Skeletal muscle tissue (tissue), 4 donors: ENCODE results near the gene ASRGL1. TPM values are rescaled to one million over a fixed set of nuclear protein-coding genes. Genes with fewer than 3 reads are reported as not detected.

Experiments
- H3K27ac ChIP-seq: one replicate; pipeline ENCODE4 v1.7.0; 2013; ENCODE audit warnings: mild to moderate bottlenecking, low read depth, low read length, inconsistent platforms
- H3K27me3 ChIP-seq, 3 donors: one replicate each; pipeline ENCODE4 v1.7.0; 2013; ENCODE audit warnings: low read length in 3 of 3; ENCODE audit not compliant: control insufficient read depth in 3 of 3, insufficient read depth in 3 of 3
- H3K36me3 ChIP-seq, 3 donors: one replicate each; pipeline ENCODE4 v1.7.0; 2013; ENCODE audit warnings: low read length in 3 of 3; ENCODE audit not compliant: control insufficient read depth in 3 of 3, insufficient read depth in 3 of 3
- H3K4me1 ChIP-seq, 3 donors: one replicate each; pipeline ENCODE4 v1.7.0; 2013; ENCODE audit warnings: low read length in 3 of 3, mild to moderate bottlenecking in 3 of 3; ENCODE audit not compliant: control insufficient read depth in 3 of 3, insufficient read depth in 3 of 3
- H3K4me3 ChIP-seq, 3 donors: one replicate each; pipeline ENCODE4 v1.7.0; 2013; ENCODE audit warnings: low read length in 3 of 3
- H3K9ac ChIP-seq, 3 donors: one replicate each; pipeline ENCODE4 v1.7.0; 2013; ENCODE audit warnings: low read length in 3 of 3, mild to moderate bottlenecking in 3 of 3, moderate library complexity in 2 of 3, low read depth in 1 of 3
- H3K9me3 ChIP-seq, 3 donors: one replicate each; pipeline ENCODE4 v1.7.0; 2013; ENCODE audit warnings: low read length in 3 of 3; ENCODE audit not compliant: control insufficient read depth in 3 of 3
- total RNA-seq: library from RNA; depleted of rRNA; stranded (reverse); fragments of >200 nt; gene quantifications from one replicate; pipeline ENCODE4 v1.2.3, GENCODE V29; 2014
- donor health status: Osteomylitis.

The ASRGL1 gene
- total RNA-seq, 1 donor from 2014 or later: 3.7 TPM

DNA sequence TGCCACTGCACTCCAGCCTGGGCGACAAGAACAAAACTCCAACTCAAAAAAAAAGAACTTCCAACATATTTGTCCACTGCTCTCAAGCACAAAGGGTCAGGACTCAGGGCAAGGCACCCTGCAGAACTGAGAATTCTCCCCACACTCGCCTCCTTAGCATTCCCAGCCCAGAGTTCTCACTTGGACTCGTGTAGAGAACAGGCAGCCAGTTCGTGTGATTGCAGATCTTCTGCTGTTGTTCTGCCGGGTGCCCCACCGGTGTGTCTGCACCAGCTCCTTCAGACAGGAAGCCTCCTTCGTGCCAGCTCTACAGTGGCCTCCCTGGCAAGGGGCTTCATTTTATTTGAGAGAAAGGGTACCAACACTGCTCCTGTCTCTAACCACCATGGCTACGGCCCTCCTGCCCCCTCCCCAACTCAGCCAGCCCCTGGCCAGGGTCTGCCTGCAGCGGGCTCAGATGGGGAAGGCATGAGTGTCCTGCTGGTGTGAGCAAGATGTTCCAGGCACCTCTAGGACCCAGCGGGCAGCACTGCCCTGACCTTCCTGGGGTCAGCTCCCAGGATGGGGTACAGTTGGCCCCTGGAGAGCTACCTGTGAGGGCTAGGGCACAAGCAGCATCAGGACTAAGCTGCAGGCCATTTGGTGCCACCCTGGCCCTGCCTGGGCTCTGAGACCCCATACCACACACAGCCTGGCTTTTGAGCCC lies 62.1 kb downstream of the ASRGL1 start:
- Histone ChIP-seq H3K27ac (peak overlapping the region; percentile 74), H3K4me3 (no peak overlapping the region), H3K36me3 (no peaks in the 10 kb centered on the region), H3K9ac (peak overlapping the region in 1 of 3 donors; percentile 51), H3K4me1 (peaks cover 51 to 63% (median 53%) of the 10 kb centered on the region in 3 donors), H3K9me3 (no peaks in the 10 kb centered on the region), H3K27me3 (no peaks in the 10 kb centered on the region)

DNA sequence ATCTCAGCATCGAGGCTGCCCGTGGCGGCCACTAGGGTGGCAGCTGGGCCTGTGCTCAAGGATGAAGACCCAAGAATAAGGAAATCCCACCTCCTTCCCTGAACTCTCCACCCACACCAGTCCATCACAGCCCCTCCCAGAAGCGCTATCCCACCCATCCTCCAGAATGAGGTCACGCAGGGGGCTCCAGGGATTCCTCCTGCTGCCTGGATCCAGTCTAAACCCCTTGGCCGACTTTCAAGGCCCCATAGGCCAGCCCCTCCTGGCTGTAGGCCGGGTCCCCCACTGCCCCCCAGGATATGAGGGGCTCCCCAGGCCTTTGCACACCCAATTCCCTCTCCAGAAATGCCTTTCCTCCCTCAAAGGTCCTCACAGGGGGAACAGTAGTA lies 62.6 kb downstream of the ASRGL1 start:
- Histone ChIP-seq H3K4me1 (peaks cover 48 to 59% (median 50%) of the 10 kb centered on the region in 3 donors), H3K36me3 (no peaks in the 10 kb centered on the region), H3K27ac (peak overlapping the region; percentile 74)

DNA sequence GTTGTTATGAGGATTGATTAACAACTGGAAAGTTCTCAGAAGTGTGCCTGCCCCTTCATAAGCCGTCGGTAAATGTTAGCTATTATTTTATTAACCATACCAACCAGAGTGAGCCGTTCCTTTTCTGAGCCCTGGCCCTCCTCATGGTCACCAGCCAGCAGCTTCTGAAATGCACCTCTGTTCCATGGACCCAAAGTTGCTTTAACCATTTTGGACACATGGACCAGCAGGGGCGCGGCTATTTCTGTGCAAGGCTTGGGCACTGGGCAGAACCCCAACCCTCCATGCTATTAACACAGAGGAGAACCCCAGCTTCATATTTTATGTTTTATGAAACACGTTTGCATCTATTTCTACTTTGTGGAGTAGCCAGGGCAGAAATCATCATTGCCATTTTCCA lies 63.0 kb downstream of the ASRGL1 start:
- Histone ChIP-seq H3K27ac (peak overlapping the region; percentile 74), H3K36me3 (no peaks in the 10 kb centered on the region), H3K9ac (peak overlapping the region; percentile 10 to 54 (median 42)), H3K27me3 (no peaks in the 10 kb centered on the region), H3K4me1 (peaks cover 47 to 55% (median 48%) of the 10 kb centered on the region in 3 donors), H3K4me3 (peak overlapping the region in 2 of 3 donors; percentile 22 to 30), H3K9me3 (no peaks in the 10 kb centered on the region)

More for the DNA sequence above, 62.6 kb downstream of the ASRGL1 start:
- Histone ChIP-seq H3K27me3 (no peaks in the 10 kb centered on the region), H3K9me3 (no peaks in the 10 kb centered on the region), H3K9ac (peak overlapping the region in 1 of 3 donors; percentile 33), H3K4me3 (no peak overlapping the region)

DNA sequence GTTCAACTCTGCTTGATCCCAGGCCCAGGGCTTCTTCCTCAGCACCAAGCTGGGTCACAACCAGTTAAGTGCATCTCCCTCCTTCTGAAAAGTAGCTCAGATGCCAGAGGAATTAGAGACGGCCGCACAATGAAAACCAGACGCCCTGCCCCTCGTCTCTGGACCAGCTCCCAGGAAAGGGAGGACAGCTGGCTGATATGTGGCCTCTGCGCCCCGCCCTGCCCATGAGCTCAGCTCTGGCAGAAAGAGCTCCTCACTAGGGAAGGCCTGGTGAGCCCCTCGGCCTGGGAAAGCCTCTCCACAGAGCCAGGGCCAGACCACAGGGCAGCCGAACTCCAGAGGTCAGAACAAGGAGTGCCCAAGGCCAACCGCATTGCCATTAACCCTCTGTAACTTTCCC lies 63.5 kb downstream of the ASRGL1 start:
- peak overlapping the region; percentile 10 to 54 (median 42) for H3K9ac ChIP-seq
- peaks cover 45 to 53% (median 48%) of the 10 kb centered on the region in 3 donors for H3K4me1 ChIP-seq

DNA sequence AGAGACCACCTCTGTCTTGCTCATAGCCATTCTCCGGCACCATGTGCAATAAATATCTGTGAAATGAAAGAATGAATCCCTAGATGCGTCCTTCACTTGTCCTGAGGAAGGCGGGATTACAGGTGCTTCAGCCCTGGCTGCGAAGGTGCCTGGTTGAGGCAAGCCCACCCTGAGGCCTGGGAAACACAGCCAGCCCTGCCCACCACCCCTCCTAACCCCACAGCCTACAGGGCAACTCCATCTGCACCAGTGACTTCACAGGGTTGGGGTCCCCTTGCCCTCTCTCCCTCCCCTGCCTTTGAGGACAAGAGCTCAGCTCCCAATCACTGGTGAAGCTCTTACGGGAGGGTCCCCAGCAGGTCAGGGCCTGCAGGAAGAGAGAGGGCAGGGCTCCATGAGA lies 64.1 kb downstream of the ASRGL1 start:
- no peaks in the 10 kb centered on the region for H3K36me3 ChIP-seq
- H3K9ac ChIP-seq: peak overlapping the region in 2 of 3 donors; percentile 42 to 54
- peak overlapping the region; percentile 74 for H3K27ac ChIP-seq
- no peaks in the 10 kb centered on the region for H3K27me3 ChIP-seq
- H3K4me1 ChIP-seq: peaks cover 45 to 53% (median 48%) of the 10 kb centered on the region in 3 donors
- peak overlapping the region in 2 of 3 donors; percentile 38 to 53 for H3K4me3 ChIP-seq
- no peaks in the 10 kb centered on the region for H3K9me3 ChIP-seq

More for the DNA sequence above, 63.5 kb downstream of the ASRGL1 start:
- H3K9me3 ChIP-seq: no peaks in the 10 kb centered on the region
- peak overlapping the region; percentile 74 for H3K27ac ChIP-seq
- no peaks in the 10 kb centered on the region for H3K27me3 ChIP-seq
- H3K36me3 ChIP-seq: no peaks in the 10 kb centered on the region
- H3K4me3 ChIP-seq: peak overlapping the region; percentile 22 to 53 (median 38)

DNA sequence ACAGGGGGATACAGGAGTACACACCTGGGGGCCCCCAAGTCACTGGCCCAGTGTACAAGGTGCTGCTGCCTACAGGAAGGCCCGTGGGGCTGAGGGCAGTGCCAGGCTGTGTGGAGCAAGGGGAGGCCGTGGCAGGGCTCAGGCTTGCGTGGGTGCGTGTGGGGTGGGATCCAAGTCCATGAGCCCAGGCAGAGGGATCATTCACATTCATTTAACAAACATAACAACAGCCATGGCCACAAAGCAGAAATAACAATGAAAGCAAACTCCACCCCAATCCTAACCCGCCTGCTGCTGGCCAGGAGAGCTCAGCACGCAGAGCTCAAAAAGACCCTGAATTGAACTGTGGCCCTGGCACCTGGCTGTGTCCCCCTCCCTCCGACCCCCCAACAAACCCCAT lies 64.6 kb downstream of the ASRGL1 start:
- peak overlapping the region; percentile 13 to 42 (median 23) for H3K9ac ChIP-seq
- H3K4me3 ChIP-seq: peak overlapping the region in 1 of 3 donors; percentile 36
- no peaks in the 10 kb centered on the region for H3K9me3 ChIP-seq
- peaks cover 45 to 53% (median 48%) of the 10 kb centered on the region in 3 donors for H3K4me1 ChIP-seq
- H3K27ac ChIP-seq: peak overlapping the region; percentile 74
- no peaks in the 10 kb centered on the region for H3K27me3 ChIP-seq
- no peaks in the 10 kb centered on the region for H3K36me3 ChIP-seq

DNA sequence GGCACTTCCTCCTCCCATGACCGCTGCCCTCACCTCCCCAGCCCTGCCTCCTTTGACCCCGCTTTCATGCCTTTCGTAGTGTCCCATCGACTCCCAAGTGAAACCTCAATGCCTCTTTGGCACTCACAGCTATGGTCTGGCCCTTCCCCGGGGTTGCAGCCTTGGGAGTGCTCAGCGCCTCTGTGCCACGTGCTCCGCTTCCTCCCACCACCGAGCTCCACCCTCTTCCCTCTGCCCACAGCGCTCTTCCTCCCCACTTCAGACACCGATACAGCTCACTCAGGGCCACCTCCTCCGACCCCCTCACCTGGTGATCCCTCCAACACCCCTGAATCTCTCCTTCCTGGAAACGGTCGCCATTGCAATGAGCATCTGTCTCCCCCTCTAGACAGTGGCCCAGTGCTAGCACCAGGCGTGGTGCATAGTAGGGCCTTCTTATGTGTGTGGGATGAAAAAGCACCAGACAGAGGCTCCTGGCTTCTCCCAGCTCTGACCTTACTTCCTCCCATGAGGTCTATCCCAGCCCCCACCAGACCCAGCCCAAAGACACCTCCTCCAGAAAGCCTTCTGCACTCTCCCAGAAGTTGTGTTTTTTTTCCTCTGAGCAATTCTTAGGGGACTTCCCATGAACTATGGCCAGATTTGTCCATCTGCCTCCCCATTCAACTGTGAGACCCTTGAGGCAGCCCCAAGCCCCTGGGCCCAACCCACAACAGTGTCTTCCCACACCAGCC lies 65.1 kb downstream of the ASRGL1 start:
- H3K9me3 ChIP-seq: no peaks in the 10 kb centered on the region
- H3K27ac ChIP-seq: peak overlapping the region; percentile 74
- peak overlapping the region; percentile 13 to 42 (median 23) for H3K9ac ChIP-seq
- H3K4me3 ChIP-seq: peak overlapping the region in 2 of 3 donors; percentile 15 to 36
- H3K36me3 ChIP-seq: no peaks in the 10 kb centered on the region
- no peaks in the 10 kb centered on the region for H3K27me3 ChIP-seq
- peaks cover 45 to 53% (median 48%) of the 10 kb centered on the region in 3 donors for H3K4me1 ChIP-seq

DNA sequence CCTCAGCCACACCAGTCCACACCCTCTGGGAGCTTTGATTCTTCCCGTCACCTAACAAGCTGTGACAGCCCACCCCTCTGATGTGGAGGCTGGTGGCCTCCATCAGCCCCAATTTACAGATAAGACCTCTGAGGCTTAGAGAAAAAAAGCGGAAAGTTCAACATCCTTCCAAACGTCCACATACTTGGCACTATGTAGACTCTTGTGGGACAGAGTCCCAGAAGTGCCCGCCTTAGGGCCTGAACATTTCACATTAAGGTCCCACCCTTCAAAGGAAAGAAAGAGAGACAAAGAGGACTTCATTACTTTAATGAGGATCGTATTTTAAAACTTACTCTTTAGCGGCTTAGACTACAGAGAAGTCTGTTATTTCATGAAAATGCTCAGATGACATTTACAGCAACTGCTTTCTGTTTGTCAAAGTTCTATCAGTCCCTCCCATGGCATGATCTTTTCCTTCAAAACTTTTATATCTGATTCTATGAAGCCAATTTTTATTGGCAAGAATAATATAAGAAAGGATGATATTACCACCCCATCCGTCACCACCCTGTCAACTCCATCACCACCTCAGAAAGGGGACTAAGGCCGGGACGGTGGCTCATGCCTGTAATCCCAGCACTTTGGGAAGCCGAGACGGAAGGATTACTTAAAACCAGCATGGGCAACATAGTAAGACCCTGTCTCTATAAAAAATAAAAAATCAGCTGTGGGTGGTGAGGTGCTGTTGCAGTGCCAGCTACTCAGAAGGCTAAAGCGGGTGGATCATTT lies 65.9 kb downstream of the ASRGL1 start:
- H3K4me1 ChIP-seq: peaks cover 41 to 48% (median 43%) of the 10 kb centered on the region in 3 donors
- H3K4me3 ChIP-seq: no peak overlapping the region
- peak overlapping the region; percentile 74 for H3K27ac ChIP-seq
- H3K9me3 ChIP-seq: no peaks in the 10 kb centered on the region
- no peak overlapping the region for H3K9ac ChIP-seq
- no peaks in the 10 kb centered on the region for H3K27me3 ChIP-seq
- H3K36me3 ChIP-seq: no peaks in the 10 kb centered on the region

DNA sequence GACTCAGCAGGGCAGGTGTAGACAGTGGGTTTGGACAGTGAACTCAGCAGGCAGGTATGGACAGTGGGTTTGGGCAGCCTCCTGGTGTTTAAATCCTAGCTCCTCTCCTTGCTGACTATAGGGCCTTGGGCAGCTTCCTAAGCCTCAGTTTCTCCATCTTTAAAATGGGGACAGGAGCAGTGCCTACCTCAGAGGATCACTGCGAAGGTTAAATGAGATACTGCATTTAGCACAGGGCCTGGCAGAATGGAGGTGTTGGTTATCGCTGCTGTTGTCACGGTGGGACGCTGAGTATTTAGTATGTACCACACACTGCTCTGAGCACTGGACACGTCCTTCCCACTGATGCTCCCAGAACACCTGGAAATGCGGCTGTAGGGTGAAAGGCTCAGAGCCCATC lies 67.2 kb downstream of the ASRGL1 start:
- Histone ChIP-seq H3K36me3 (no peaks in the 10 kb centered on the region), H3K9me3 (no peaks in the 10 kb centered on the region), H3K4me1 (peaks cover 30 to 36% (median 30%) of the 10 kb centered on the region in 3 donors), H3K27me3 (no peaks in the 10 kb centered on the region), H3K4me3 (no peak overlapping the region), H3K27ac (no peak overlapping the region), H3K9ac (no peak overlapping the region)
